Hematopoietic multipotent progenitor cell (in vitro differentiated cells): ENCODE results near the gene DDX51. TPM values are rescaled to one million over a fixed set of nuclear protein-coding genes. Genes with fewer than 3 reads are reported as not detected.
"Not testable (repeated sequence)": the region's sequence is repeated elsewhere in the genome, so short reads cannot be mapped to it uniquely, and the experiment has no call there.

Experiments used
- DNase-seq, 3 donors: peaks; one replicate each; pipeline ENCODE4 v3.0.0-alpha.2; 2011 to 2015; ENCODE audit warnings: low read depth in 2 of 3, low spot score in 2 of 3
- total RNA-seq: library from RNA; depleted of rRNA; stranded (reverse); fragments of >200 nt; gene quantifications from one replicate; pipeline ENCODE4 v1.2.3, GENCODE V29; 2012

Gene DDX51
- total RNA-seq, 1 donor: 15.3 TPM

GRCh38 chr12:132142679-132143335 is 1.3 kb downstream of the DDX51 start:
- DNase-seq: no peak

- DNase-seq: no peak
Observed at GRCh38 chr12:132141976-132142678, 2.0 kb downstream of the DDX51 start.

- DNase-seq: no peak
Observed at GRCh38 chr12:132140918-132141841, 2.9 kb downstream of the DDX51 start.

- no peak for DNase-seq
Observed at GRCh38 chr12:132140501-132140900, 3.6 kb downstream of the DDX51 start.

GRCh38 chr12:132139912-132140311 is 4.2 kb downstream of the DDX51 start:
- no peak for DNase-seq

- no peak for DNase-seq
Observed at GRCh38 chr12:132138941-132139871, 4.9 kb downstream of the DDX51 start.

- no peak for DNase-seq
Observed at GRCh38 chr12:132137483-132138125, 6.5 kb downstream of the DDX51 start.

GRCh38 chr12:132136226-132136625 is 7.9 kb downstream of the DDX51 start:
- not testable (repeated sequence) for DNase-seq

- not testable (repeated sequence) for DNase-seq
Observed at GRCh38 chr12:132134653-132135183, 9.4 kb downstream of the DDX51 start.

- DNase-seq: no peak
Observed at GRCh38 chr12:132133952-132134652, 10.0 kb downstream of the DDX51 start.

- DNase-seq: no peak
Observed at GRCh38 chr12:132132609-132133430, 11.3 kb downstream of the DDX51 start.

- DNase-seq: no peak
Observed at GRCh38 chr12:132131952-132132351, 12.2 kb downstream of the DDX51 start.

GRCh38 chr12:132131229-132131628 is 12.9 kb downstream of the DDX51 start:
- no peak for DNase-seq

- no peak for DNase-seq
Observed at GRCh38 chr12:132130690-132131089, 13.4 kb downstream of the DDX51 start.

GRCh38 chr12:132129007-132129406 is 15.1 kb downstream of the DDX51 start:
- DNase-seq: no peak

- no peak for DNase-seq
Observed at GRCh38 chr12:132127041-132127440, 17.1 kb downstream of the DDX51 start.

GRCh38 chr12:132125736-132126135 is 18.4 kb downstream of the DDX51 start:
- DNase-seq: no peak
